ENCODE data around the gene PGS1. TPM values are rescaled to one million over a fixed set of nuclear protein-coding genes. Genes with fewer than 3 reads are reported as not detected.

PGS1 gene
- total and polyA plus RNA-seq, 3 donors from 2014 or later: 34.9 to 58.4 (median 50.4) TPM

- 74 to 78% methylated on average over 17 to 20 of the region's 20 CpGs for WGBS, 2 donors
These were observed 52.6 kb downstream of the PGS1 start for GRCh38 chr17:78430892-78431691.

GRCh38 chr17:78431692-78431958, 53.2 kb downstream of the PGS1 start:
- H3K9me3 ChIP-seq: no peaks in the 10 kb centered on the region
- H3K36me3 ChIP-seq (ENCODE audit: low read depth, missing control alignments): no peaks in the 10 kb centered on the region
- no peak for DNase-seq
- H3K4me3 ChIP-seq: no peak overlapping the region
- H3K27ac ChIP-seq: no peak overlapping the region
- TF ChIP-seq POLR2A (IDR thresholded peaks at IDR 0.05): no peak
- TF ChIP-seq CTCF (IDR thresholded peaks at IDR 0.05): no peak
- H3K4me1 ChIP-seq: no peaks in the 10 kb centered on the region
- intact Hi-C loops (cut with DNase I; ENCODE audit: low total_unique reads): no loop called here
- H3K27me3 ChIP-seq: no peaks in the 10 kb centered on the region
- 86 to 91% methylated on average over 11 of the region's 11 CpGs for WGBS, 2 donors

More at GRCh38 chr17:78430892-78431691, 52.6 kb downstream of the PGS1 start:
- intact Hi-C loops (cut with DNase I; ENCODE audit: low total_unique reads): no loop called here
- Histone ChIP-seq H3K27ac (no peak overlapping the region), H3K4me3 (no peak overlapping the region), H3K9me3 (no peaks in the 10 kb centered on the region), H3K36me3 (ENCODE audit: low read depth, missing control alignments) (no peaks in the 10 kb centered on the region), H3K4me1 (no peaks in the 10 kb centered on the region), H3K27me3 (no peaks in the 10 kb centered on the region)
- no peak for DNase-seq
- TF ChIP-seq POLR2A (IDR thresholded peaks at IDR 0.05) (no peak), CTCF (IDR thresholded peaks at IDR 0.05) (no peak)

- DNase-seq: no peak
- intact Hi-C loops (cut with DNase I; ENCODE audit: low total_unique reads): no loop called here
- WGBS, 2 donors: 61 to 67% methylated on average over 14 to 21 of the region's 21 CpGs
These were observed 54.0 kb downstream of the PGS1 start for GRCh38 chr17:78432226-78433012.

GRCh38 chr17:78433013-78433727, 54.7 kb downstream of the PGS1 start:
- intact Hi-C loops (cut with DNase I; ENCODE audit: low total_unique reads): no loop called here
- no peaks in the 10 kb centered on the region for H3K9me3 ChIP-seq
- H3K27ac ChIP-seq: no peak overlapping the region
- no peaks in the 10 kb centered on the region for H3K4me1 ChIP-seq
- no peak for DNase-seq
- no peaks in the 10 kb centered on the region for H3K27me3 ChIP-seq
- no peaks in the 10 kb centered on the region for H3K36me3 ChIP-seq (ENCODE audit: low read depth, missing control alignments)
- WGBS, 2 donors: 71 to 76% methylated on average over 19 to 20 of the region's 20 CpGs
- no peak for TF ChIP-seq POLR2A (IDR thresholded peaks at IDR 0.05)
- TF ChIP-seq CTCF (IDR thresholded peaks at IDR 0.05): no peak
- H3K4me3 ChIP-seq: no peak overlapping the region

More at GRCh38 chr17:78432226-78433012, 54.0 kb downstream of the PGS1 start:
- no peak overlapping the region for H3K27ac ChIP-seq
- no peaks in the 10 kb centered on the region for H3K9me3 ChIP-seq
- no peak for TF ChIP-seq CTCF (IDR thresholded peaks at IDR 0.05)
- no peak for TF ChIP-seq POLR2A (IDR thresholded peaks at IDR 0.05)
- no peak overlapping the region for H3K4me3 ChIP-seq
- no peaks in the 10 kb centered on the region for H3K27me3 ChIP-seq
- H3K4me1 ChIP-seq: no peaks in the 10 kb centered on the region
- H3K36me3 ChIP-seq (ENCODE audit: low read depth, missing control alignments): no peaks in the 10 kb centered on the region
